H1 (cell line): ENCODE measurements around the gene LRRC8D.

Experiments used
- CEBPB ChIP-seq: IDR thresholded peaks from 2 replicates; pipeline ENCODE4 v1.6.1; 2012; ENCODE audit warnings: low read depth, low read length
- CTCF ChIP-seq, 3 experiments: IDR thresholded peaks; 1 replicate in 2 of 3; 2 replicates in 1 of 3; pipeline versions ENCODE4 v1.5.1 to v1.6.1; 2011; ENCODE audit warnings: low read length in 3 of 3, mild to moderate bottlenecking in 3 of 3, inconsistent platforms in 2 of 3, low read depth in 1 of 3, moderate library complexity in 1 of 3; ENCODE audit not compliant: insufficient read depth in 1 of 3; ENCODE audit errors: control extremely low read depth in 1 of 3
- JUND ChIP-seq: IDR thresholded peaks from 2 replicates; pipeline ENCODE4 v1.6.1; 2011; ENCODE audit warnings: mild to moderate bottlenecking, improper control_type of control experiment, low read length
- MAX ChIP-seq: IDR thresholded peaks from 2 replicates; pipeline ENCODE4 v1.6.1; 2012; ENCODE audit warnings: inconsistent platforms
- TBP ChIP-seq: IDR thresholded peaks from 2 replicates; pipeline ENCODE4 v1.6.1; 2011; ENCODE audit warnings: low read depth, low read length, improper control_type of control experiment

- TF ChIP-seq TBP (no peak), JUND (no peak), CEBPB (no peak), MAX (no peak), CTCF (IDR thresholded peaks at IDR 0.05; ENCODE audit: control extremely low read depth in 1 of 3, insufficient read depth in 1 of 3, low read depth in 1 of 3, low read length in 3 of 3) (no peak)
Measured at GRCh38 chr1:89913353-89914095, 92.7 kb downstream of the LRRC8D start.
